COR-L47 (cell line): ENCODE data around the gene ZNF132.
"Not testable (repeated sequence)": the region's sequence is repeated elsewhere in the genome, so short reads cannot be mapped to it uniquely, and the experiment has no call there.

Source experiments
- DNase-seq: peaks from one replicate; lab custom pipeline; 2025; lab: John Stamatoyannopoulos, UW

Gene ZNF132

DNA sequence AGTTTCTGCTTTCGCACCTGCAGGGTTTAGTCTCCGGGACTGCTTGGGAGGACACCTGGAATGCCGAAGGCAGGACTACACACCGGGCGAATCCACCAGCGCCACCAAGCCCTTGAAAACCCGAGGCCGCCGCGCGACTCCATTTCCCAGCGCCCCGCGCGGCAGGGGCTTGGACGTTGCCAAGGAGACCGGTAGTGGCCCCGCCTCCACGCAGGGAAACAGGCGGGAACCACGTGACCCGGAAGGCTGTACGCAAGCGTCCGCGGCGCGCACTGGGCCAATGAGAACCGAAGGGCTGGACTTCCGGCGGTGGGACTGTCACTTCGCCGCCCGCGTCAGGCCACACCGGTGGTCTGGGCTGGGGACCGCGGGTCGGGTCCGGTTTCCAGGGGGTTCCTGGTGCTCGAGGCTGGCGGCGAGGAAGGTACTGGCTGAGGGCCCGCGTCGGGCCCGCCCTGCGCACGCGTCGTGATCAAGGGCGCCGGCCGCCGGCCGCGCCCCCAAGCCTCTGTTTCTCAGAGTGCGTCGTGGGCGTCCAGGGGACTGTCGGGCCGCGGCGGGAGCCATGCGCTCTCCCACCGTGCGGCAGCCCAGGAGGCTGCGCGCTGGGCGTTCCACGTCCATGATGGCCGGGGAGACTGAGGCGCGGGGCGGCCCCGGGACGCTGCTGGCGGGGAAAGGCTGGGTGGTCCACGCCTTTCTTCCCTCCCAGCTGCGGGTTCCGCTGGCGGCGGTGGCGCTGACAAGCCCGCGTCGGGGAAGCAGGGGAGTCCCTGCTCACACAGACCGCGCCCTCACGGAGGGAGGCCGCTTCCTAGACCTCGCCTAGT lies 27.0 kb upstream of the ZNF132 start, which contains the start of gene ZNF324:
ZNF324 (plus strand) TSS at position 321 of the 830 bp plus-strand sequence. CDS start 2,106 bp downstream, outside the sequence.
- peak; percentile 98 for DNase-seq

DNA sequence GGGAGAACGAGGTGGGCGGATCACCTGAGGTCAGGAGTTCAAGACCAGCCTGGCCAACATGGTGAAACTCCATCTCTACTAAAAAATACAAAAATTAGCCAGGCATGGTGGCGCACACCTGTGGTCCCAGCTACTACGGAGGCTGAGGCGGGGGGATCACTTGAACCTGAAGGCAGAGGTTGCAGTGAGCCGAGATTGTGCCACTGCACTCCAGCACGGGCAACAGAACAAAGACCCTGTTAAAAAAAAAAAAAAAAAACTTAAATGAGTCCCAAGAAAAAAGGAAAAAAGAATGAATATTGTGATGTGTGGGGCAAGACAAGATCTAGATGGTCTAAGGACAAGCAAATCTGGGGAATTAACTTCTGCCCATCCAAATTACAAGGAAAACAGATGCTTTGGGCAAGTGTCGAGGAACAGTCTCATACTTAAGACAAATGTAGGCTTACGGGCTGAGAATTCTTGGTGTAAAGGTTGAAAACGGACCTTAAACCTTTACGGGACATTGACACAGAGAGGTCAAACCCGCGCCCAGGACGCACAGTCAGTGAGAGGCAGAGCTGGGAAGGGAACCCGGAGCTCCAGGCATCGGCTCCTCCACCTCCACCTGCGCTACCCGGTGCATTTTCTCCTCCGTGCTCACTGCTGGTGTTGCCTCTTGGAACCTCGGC lies 26.3 kb upstream of the ZNF132 start:
- DNase-seq = no peak

DNA sequence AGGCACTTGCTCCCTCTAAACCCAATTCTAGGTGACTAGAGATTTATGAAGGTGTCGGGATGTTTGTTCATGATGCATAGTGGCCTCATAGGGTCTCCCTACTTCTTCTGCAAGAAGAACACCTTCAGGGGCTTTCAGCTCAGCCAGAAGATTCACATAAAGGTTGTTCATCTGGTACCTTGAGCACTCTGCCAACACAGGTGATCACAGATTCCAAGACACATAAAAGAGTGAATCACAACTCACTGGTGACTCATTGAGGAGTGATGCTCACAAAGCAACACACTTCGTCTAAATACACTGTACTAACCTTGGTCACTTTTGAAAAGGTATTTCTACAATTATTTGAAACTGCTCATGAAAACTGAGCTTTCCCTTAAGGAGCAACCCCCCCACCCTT lies 20.1 kb upstream of the ZNF132 start:
- DNase-seq = no peak

DNA sequence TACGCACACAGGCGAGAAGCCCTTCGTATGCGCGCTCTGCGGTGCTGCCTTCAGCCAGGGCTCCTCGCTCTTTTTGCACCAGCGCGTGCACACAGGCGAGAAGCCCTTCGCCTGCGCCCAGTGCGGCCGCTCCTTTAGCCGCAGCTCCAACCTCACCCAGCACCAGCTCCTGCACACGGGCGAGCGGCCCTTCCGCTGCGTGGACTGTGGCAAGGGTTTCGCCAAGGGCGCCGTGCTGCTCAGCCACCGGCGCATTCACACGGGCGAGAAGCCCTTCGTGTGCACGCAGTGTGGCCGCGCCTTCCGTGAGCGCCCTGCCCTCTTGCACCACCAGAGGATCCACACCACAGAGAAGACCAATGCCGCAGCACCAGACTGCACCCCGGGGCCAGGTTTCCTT lies 16.2 kb upstream of the ZNF132 start:
- DNase-seq = no peak

DNA sequence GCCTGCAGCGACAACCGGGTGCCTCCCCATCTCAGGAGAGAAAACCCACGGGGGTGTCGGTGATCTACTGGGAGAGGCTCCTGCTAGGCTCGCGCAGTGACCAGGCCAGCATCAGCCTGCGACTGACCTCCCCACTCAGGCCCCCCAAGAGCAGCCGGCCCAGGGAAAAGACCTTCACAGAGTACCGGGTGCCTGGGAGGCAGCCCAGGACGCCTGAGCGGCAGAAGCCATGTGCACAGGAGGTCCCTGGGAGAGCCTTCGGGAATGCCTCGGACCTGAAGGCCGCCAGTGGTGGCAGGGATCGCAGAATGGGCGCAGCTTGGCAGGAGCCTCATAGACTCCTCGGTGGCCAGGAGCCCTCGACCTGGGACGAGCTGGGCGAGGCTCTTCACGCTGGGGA lies 15.4 kb upstream of the ZNF132 start:
- no peak for DNase-seq

DNA sequence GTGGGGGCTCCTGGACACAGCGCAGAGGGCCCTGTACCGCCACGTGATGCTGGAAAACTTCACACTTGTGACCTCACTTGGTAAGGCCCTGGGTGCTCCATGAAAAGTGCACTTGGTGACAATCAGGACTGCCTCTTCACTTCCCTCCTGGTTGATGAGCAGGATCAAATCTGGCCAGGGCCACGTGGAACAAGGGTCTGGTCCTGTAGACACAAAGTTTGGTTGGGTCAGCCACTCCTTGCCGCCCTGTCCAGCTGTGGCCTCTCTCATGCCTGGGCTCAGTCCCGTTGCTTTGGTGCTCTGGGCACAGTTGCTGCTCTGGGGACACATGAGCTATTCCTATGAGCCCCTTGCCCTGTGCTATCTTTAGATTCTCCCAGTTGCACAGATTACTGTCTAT lies 13.8 kb upstream of the ZNF132 start:
- DNase-seq = no peak

DNA sequence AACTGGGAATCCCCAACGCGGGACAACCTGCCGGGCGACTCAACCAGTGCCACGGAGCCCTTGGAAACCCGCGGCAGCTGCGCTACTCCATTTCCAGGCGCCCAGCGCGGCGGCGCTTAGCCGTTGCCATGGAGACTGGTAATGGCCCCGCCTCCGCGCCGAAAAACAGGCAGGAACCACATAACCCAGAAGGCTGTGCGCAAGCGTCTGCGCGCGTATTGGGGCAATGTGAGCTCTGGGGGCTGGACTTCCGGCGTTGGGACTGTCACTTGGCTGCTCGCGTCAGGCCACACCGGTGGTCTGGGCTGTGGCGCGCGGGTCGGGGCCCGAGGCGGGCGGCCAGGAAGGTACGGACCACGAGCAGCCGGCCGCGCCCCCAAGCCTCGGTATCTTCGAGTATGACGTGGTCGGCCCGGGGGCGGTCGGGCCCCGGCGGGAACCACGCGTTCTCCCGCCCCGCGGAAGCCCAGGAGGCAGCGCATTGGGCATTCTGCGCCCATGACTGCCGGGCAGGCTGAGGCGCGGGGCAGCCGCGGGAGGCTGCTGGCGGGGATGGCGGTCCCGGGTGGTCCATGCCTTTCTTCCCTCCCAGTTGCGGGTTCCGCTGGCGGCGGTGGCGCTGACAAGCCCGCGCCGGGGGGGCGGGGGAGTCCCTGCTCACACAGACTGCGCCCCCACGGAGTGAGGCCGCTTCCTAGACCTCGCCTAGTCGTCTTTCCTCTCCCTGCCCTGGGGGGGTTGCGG lies 11.6 kb upstream of the ZNF132 start, which contains the start of gene ZNF324B:
ZNF324B (plus strand) TSS at position 265 of the 744 bp plus-strand sequence. CDS start 2,080 bp downstream, outside the sequence.
- peak; percentile 97 for DNase-seq

DNA sequence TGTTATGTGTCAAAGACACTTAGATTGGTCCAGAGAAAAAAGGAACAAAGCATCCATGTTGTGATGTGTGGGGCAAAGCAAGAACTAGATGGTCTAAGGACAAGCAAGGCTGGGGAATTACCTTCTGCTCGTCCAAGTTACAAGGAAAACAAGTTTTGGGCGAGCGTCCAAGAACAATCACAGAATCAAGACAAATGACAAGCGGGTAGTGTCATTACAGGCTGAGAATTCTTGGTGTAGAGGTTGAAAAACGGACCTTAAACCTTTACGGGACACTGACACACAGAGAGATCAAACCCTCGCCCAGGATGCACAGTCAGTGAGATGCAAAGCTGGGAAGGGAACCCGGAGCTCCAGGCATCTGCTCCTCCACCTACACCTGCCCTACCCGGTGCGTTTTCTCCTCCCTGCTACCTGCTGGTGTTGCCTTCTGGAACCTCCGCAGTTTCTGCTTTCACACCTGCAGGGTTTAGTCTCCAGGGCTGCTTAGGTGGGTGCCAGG lies 11.0 kb upstream of the ZNF132 start:
- peak; percentile 60 for DNase-seq

DNA sequence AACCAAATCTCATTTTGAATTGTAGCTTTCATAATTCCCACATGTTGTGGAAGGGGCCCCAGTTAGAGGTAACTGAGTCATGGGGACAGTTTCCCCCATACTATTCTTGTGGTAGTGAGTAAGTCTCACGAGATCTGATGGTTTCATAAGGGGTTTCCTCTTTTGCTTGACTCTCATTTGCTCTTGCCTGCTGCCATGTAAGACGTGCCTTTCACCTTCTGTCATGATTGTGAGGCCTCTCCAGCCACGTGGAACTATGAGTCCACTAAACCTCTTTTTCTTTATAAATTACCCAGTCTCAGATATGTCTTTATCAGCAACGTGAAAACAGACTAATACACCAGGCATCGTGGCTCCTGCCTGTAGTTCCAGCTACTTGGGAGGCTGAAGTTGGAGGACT lies 10.0 kb upstream of the ZNF132 start:
- DNase-seq = not testable (repeated sequence)

DNA sequence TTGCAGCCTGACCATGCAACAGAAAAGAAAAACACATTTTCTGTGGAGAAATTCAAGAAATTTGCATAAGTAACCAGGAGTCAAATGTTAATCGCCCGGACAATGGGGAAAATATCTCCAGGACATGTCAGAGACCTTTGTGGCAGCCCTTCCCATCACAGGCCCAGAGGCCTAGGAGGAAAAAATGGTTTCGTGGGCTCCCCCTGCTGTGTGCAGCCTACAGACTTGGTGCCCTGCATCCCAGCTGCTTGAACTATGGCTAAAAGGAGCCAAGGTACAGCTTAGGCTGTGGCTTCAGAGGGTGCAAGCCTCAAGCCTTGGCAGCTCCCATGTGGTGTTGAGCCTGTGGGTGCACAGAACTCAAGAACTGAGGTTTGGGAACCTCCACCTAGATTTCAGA lies 8.9 kb upstream of the ZNF132 start:
- DNase-seq = not testable (repeated sequence)

DNA sequence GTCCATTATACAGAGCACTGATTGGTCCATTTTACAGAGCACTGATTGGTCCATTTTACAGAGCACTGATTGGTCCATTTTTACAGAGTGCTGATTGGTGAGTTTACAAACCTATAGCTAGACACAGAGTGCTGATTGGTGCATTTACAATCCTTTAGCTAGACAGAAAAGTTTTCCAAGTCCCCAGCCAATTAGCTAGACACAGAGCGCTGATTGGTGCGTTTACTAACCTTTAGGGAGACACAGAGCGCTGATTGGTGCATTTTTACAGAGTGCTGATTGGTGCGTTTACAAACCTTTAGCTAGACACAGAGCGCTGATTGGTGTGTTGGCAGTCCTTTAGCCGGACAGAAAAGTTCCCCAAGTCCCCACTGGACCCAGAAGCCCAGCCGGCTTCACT lies 3.0 kb upstream of the ZNF132 start:
- DNase-seq = not testable (repeated sequence)

DNA sequence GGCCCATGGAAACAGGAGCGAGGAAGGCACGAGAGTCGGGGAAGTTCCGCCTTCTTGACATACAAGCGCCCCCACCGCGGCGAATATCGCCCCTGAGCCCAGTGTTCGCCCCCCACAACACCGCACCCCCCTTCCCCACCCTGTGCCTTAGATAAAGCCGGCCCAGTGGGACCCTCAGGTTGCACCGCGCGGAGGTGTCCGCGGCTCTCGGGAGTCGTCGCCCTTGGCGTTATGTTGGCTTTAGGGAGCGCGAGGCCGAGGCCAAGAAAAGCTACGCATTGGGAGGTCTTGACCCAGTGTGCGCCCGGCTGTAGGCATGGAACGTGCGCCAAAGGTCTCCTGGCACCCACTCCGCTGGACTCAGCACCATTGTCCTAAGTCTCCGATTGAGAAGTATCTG lies 603 bp upstream of the ZNF132 start:
- DNase-seq = no peak

DNA sequence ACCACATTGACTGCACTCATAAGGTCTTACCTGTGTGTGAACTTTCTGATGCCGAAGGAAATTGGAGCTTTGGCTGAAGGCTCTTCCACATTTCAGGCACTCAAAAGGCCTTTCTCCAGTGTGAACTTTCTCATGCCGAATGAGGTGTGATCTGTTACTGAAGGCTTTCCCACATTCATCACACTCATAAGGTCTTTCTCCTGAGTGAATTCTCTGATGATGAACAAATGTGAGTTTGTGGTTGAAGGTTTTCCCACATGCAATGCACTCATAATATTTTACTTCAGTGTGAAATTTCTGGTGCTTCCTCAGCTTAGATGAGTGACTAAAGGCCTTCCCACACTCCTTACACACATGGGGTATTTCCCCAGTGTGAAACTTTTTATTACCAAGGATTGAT lies 5.7 kb downstream of the ZNF132 start:
- DNase-seq = no peak

DNA sequence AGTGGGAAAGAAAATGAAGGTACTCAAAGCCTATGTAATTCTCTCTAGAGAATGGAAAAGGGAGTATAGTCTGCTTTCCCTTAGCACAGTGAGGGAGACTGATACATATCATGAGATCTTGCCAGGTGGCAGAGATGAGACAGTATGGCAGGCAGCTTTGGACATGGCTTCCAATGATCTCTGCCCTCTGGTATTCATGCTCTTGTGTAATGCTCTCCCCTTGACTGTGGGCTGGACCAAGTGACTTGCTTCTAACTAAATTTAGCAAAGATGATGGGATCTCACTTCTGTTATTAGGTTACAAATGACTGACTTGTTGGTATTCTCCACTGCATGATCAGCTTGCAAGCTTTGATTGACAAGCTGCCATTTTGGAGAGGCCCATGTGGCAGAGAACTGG lies 10.2 kb downstream of the ZNF132 start:
- no peak for DNase-seq

DNA sequence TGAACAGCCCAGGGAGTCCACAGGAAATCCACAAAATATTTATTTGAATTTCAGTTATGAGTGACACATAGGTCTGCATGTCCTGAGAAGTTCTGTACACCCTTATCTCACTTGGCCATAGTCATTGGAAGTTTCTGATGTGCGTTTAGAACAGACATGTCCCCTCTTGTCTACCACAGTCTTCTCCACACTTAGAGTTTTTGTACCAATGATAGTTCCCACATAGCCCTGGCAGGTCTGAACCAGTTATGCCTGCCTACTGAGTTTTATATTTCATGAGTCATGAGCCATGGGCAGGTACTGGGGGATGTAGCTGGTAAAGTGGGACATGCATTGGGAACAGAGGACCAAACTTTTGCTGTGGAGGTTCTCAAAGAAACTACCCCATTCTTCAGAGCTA lies 11.3 kb downstream of the ZNF132 start:
- DNase-seq = no peak

DNA sequence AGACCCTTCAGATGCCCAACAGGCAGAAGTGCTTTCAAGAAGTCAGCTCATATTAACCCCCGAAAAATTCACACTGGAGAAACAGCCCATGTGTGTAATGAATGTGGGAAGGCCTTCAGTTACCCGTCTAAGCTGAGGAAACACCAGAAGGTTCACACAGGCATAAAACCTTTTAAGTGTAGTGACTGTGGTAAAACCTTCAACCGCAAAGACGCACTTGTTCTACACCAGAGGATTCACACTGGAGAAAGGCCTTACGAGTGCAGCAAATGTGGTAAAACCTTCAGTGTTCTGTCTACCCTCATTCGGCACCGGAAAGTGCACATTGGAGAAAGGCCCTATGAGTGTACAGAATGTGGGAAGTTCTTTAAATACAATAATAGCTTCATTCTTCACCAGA lies 22.9 kb downstream of the ZNF132 start:
- no peak for DNase-seq

DNA sequence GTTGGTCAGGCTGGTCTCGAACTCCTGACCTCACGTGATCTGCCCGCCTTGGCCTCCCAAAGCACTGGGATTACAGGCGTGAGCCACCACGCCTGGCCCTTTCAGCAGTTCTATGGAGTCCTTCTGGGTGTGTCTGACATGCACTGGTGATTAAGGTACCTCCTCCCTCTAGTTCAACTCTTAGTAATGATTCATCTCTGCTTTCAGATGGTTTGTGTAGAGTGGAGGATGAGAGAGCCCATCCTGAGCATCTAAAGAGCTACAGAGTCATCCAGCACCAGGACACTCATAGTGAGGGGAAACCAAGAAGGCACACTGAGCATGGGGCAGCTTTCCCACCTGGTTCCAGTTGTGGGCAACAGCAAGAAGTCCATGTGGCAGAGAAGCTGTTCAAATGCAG lies 23.3 kb downstream of the ZNF132 start:
- no peak for DNase-seq

DNA sequence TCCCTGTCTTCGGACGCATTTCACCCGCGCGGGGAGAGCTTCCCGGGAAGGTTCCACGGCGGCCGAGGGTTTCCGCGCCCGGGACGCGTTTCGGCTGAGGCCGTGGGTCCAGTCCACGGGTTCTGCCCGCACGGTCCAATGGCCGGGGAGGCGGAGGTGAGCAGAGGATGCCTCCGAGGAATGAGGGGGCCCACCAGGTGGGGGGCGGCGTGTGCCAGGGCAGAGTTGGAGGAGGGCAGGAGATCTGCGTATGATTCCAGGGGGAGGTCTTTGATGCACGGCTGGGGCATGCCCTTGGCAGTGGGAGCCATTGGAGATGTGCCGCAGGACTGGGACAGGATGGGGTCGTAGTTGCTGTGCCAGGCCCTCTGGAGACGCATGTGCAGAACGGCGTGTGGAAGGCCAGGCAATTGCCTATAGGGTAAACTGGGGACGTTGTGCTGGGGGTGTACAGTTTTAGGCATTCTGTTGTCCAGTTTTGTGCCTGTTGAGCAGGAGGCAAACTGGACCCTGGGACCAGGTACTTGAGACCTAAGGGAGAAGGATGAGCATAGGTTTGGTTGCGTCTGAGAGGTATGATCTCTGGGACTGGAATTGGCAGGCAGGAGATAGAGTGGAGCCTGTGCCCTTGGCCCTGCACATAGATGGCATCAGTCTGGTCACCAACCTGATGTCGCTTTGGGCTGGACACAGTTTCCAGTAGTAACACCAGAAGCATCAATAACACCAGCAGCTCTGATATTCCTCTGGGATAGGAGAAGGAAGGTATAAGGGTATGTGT lies 30.8 kb downstream of the ZNF132 start:
- DNase-seq = peak; percentile 32

DNA sequence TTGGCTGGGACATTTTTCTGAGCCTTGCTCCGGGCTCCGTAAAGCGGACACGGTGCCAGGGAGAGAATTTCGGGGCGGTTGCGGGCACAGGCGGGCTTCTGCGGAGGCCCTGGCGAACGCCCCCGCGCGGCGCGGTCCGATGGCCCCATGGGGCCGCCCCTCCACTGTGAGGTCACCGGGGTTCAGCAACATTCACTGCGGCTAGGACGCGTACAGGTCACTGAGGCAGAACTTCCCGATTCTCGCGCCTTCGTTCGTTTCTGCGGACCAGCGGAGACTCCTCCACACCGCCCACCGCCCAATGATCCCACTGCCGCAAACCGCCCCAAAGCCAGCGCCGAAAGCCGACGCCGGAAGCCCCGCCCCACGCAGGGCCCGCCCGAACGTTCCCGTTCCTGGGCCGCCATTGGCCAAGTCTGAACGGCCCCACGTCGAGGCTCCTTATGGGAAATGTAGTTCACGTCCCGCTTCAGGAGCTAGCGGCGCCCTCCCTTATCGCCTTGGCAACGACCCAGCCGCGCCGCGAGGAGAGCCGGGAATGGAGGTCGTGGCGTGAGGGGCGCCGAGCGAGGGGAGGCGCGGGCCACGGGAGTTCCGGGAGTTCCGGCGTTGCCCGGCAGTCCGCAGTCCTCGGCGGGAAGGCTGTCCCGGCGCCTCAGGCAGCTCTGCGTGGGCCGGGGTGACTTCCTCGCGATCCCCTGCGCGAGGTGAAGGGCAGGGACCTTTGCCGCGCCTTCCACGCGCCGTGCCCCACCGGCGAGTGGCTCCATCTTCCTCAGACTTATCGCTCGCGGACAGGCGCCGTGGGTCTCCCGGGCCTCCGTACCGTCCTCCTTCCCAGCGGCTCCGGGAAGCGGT lies 31.6 kb downstream of the ZNF132 start, which contains the start of gene ZNF584:
ZNF584 (plus strand) TSS at position 498 of the 858 bp plus-strand sequence. CDS start 499 bp downstream, outside the sequence.
- DNase-seq = peak; percentile 95

DNA sequence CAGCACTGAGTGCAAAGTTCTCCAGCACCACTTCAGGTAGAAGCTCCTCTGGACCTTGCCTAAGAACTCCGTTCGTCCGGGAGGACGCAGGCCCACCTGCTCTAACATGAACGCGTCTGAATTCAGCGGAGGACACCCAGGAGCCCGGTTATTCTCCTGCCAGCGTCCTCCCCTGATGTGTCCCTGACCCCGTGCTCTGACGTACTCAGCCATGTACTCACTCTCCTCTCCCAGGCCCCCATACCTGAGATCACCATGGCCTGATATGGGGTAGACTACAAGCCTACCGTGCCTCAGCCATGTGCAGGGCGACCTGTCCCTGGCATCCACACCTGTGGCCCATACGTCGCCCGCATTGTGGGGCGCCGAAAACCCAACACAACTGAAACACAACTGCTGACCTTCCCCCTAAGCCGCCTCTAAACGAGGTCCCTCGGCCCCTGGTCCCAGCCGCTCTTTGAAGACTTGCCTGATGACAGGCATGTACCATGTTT lies 32.2 kb downstream of the ZNF132 start:
- no peak for DNase-seq
